GOT3 (cell line): ENCODE measurements around the gene CERS5.
"Not testable (repeated sequence)": the region's sequence is repeated elsewhere in the genome, so short reads cannot be mapped to it uniquely, and the experiment has no call there.

ENCODE experiments used
- DNase-seq: peaks from one replicate; lab custom pipeline; 2025; ENCODE audit warnings: mixed read lengths; lab: John Stamatoyannopoulos, UW

The CERS5 gene

GRCh38 chr12:50103767-50104321, 63.3 kb downstream of the CERS5 start, which contains the start of gene GPD1:
TSS of gene GPD1 (plus strand) at chr12:50104008. CDS start at chr12:50104051, 43 bp downstream.
- no peak for DNase-seq

GRCh38 chr12:50103351-50103750, 63.8 kb downstream of the CERS5 start:
- no peak for DNase-seq

GRCh38 chr12:50102646-50103309, 64.4 kb downstream of the CERS5 start:
- no peak for DNase-seq

GRCh38 chr12:50102131-50102531, 65.0 kb downstream of the CERS5 start:
- no peak for DNase-seq

- DNase-seq: no peak
Observed at GRCh38 chr12:50101663-50102062, 65.5 kb downstream of the CERS5 start.

GRCh38 chr12:50100561-50100960, 66.6 kb downstream of the CERS5 start:
- no peak for DNase-seq

- no peak for DNase-seq
Observed at GRCh38 chr12:50099302-50100008, 67.7 kb downstream of the CERS5 start.

GRCh38 chr12:50097952-50098351, 69.2 kb downstream of the CERS5 start:
- DNase-seq: no peak

GRCh38 chr12:50090391-50090790, 76.8 kb downstream of the CERS5 start:
- no peak for DNase-seq

- DNase-seq: no peak
Observed at GRCh38 chr12:50089730-50090129, 77.4 kb downstream of the CERS5 start.

- DNase-seq: no peak
Observed at GRCh38 chr12:50088577-50089335, 78.4 kb downstream of the CERS5 start.

GRCh38 chr12:50087995-50088394, 79.2 kb downstream of the CERS5 start:
- no peak for DNase-seq

GRCh38 chr12:50087151-50087550, 80.0 kb downstream of the CERS5 start:
- no peak for DNase-seq

- DNase-seq: no peak
Observed at GRCh38 chr12:50086148-50086547, 81.0 kb downstream of the CERS5 start.

GRCh38 chr12:50085615-50086072, 81.5 kb downstream of the CERS5 start:
- DNase-seq: no peak

- DNase-seq: peak; percentile 45
Observed at GRCh38 chr12:50084775-50085614, 82.2 kb downstream of the CERS5 start, which contains the start of gene SMARCD1. TSS of gene SMARCD1 (plus strand) at chr12:50085342. CDS start at chr12:50085370, 28 bp downstream.

GRCh38 chr12:50084409-50084774, 82.8 kb downstream of the CERS5 start:
- not testable (repeated sequence) for DNase-seq

- no peak for DNase-seq
Observed at GRCh38 chr12:50083301-50083700, 83.9 kb downstream of the CERS5 start.

GRCh38 chr12:50082644-50083043, 84.5 kb downstream of the CERS5 start:
- no peak for DNase-seq

- no peak for DNase-seq
Observed at GRCh38 chr12:50081096-50081808, 85.9 kb downstream of the CERS5 start.

GRCh38 chr12:50079771-50080170, 87.4 kb downstream of the CERS5 start:
- no peak for DNase-seq
